A673 (cell line): Measurements from ENCODE around the gene IGLL1.

Experiments
- CTCF ChIP-seq: fragments of 300-800, 200-600 bp; sonication (generic); conservative IDR thresholded peaks from 2 replicates; pipeline ENCODE4 v1.5.1; 2017; ENCODE audit warnings: low read depth, mild to moderate bottlenecking, antibody characterized with exemption, low read length, moderate library complexity, mixed read lengths
- EZH2 ChIP-seq: fragments of 200-600 bp; sonication (generic); IDR thresholded peaks from 2 replicates; pipeline ENCODE4 v1.6.1; 2017; ENCODE audit warnings: borderline replicate concordance, low read depth, mild to moderate bottlenecking, mixed read lengths, antibody characterized with exemption, low read length; ENCODE audit not compliant: poor library complexity, severe bottlenecking

DNA sequence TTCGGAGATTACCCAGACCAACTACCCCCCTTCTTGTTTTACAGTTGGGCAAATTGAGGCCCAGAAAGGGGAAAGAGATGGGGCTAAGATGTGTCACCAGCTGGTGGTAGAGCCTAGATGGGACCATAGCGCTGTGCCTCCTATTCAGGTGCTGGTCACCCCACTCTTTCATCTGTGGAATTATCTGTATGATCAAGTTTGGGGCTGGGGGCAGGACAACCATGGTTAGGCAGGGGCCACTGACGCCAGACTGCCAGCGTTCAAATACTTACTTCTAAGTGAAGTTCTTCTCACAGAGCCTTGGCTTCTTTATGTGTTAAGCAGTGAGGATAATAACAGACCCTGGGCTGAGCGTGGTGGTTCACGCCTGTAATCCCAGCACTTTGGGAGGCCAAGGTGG is 55.9 kb downstream of the IGLL1 start:
- TF ChIP-seq CTCF (no peak), EZH2 (no peak)
